HCT116 (cell line): Measurements from ENCODE around the gene DPP6. TPM values are rescaled to one million over a fixed set of nuclear protein-coding genes. Genes with fewer than 3 reads are reported as not detected.

Source experiments
- ATAC-seq: fragments of 200-7000 bp; cut with Tn5 transposase; 2 replicates; pipeline ENCODE4 v1.9.1; 2020; ENCODE audit warnings: mild to moderate bottlenecking, moderate library complexity
- BruUV-seq: library from RNA; stranded (reverse); fragments of 400-500 nt; replicated peaks from 2 replicates; lab custom pipeline; 2021; lab: Mats Ljungman, UMichigan
- CTCF ChIA-PET: fragments of 300-600 bp; sonication (Branson Sonifier 250); formaldehyde crosslinking; loops from one replicate; lab custom pipeline; 2021; ENCODE audit warnings: antibody characterized with exemption; lab: Charles Lee
- POLR2A ChIA-PET: fragments of 300-600, 350-600 bp; sonication (Branson Sonifier 250); formaldehyde crosslinking; loops from one replicate; lab custom pipeline; 2021; ENCODE audit warnings: antibody characterized with exemption; lab: Charles Lee
- RAD21 ChIA-PET, 2 experiments: fragments of 300-600 bp; sonication (Branson Sonifier 250); formaldehyde crosslinking; loops; one replicate each; lab custom pipeline; 2023; ENCODE audit warnings: low total read pairs in 2 of 2; ENCODE audit not compliant: uncharacterized antibody in 2 of 2, unreplicated experiment in 2 of 2, low non-redundant PET in 1 of 2; lab: Charles Lee
- DNase-seq: peaks from one replicate; pipeline ENCODE4 v3.0.0-alpha.2; 2010; ENCODE audit warnings: low read depth, low spot score
- H2AFZ ChIP-seq: fragments of 200-600 bp; shearing (Covaris generic), sonication (generic); 2 replicates; pipeline ENCODE4 v1.6.1; 2017; ENCODE audit warnings: low read depth, mixed run types, mixed read lengths, antibody characterized with exemption, low read length; ENCODE audit not compliant: poor library complexity, severe bottlenecking
- H3K27ac ChIP-seq: 2 replicates; pipeline ENCODE4 v1.5.1; 2012; ENCODE audit warnings: low read depth, low read length
- H3K27me3 ChIP-seq: fragments of 200-600 bp; sonication (generic); 2 replicates; pipeline ENCODE4 v1.6.1; 2016; ENCODE audit warnings: mixed run types, low read length, mixed read lengths; ENCODE audit not compliant: insufficient read depth
- H3K36me3 ChIP-seq, 2 experiments: fragments of 200-500 bp in 1 of 2; fragments of 200-600 bp in 1 of 2; sonication (Bioruptor generic) in 1 of 2; sonication (generic) in 1 of 2; 2 replicates each; pipeline versions ENCODE4 v1.5.1 to v1.6.1; 2014 to 2016; ENCODE audit warnings: low read length in 2 of 2, inconsistent platforms in 1 of 2, mixed read lengths in 1 of 2, mixed run types in 1 of 2; ENCODE audit not compliant: insufficient read depth in 2 of 2, control insufficient read depth in 1 of 2
- H3K4me1 ChIP-seq, 2 experiments: fragments of 200-600 bp in 1 of 2; sonication (generic) in 1 of 2; 2 replicates each; pipeline versions ENCODE4 v1.5.1 to v1.6.1; 2012 to 2017; ENCODE audit warnings: low read length in 2 of 2, inconsistent platforms in 1 of 2, mild to moderate bottlenecking in 1 of 2, mixed read lengths in 1 of 2, mixed run types in 1 of 2, moderate library complexity in 1 of 2; ENCODE audit not compliant: insufficient read depth in 2 of 2, control insufficient read depth in 1 of 2
- H3K4me2 ChIP-seq: fragments of 200-600 bp; sonication (generic); 2 replicates; pipeline ENCODE4 v1.6.1; 2017; ENCODE audit warnings: mixed run types, low read length, mixed read lengths
- H3K4me3 ChIP-seq, 2 experiments: fragments of 200-600 bp in 1 of 2; sonication (generic) in 1 of 2; replicated peaks in 1 of 2; 2 replicates each; pipeline ENCODE4 v1.5.1; 2011 to 2016; ENCODE audit warnings: low read length in 2 of 2, control low read depth in 1 of 2, low read depth in 1 of 2, mild to moderate bottlenecking in 1 of 2, mixed read lengths in 1 of 2, mixed run types in 1 of 2
- H3K79me2 ChIP-seq: fragments of 200-600 bp; sonication (generic); 2 replicates; pipeline ENCODE4 v1.6.1; 2017; ENCODE audit warnings: mild to moderate bottlenecking, mixed run types, low read length, moderate library complexity, mixed read lengths; ENCODE audit not compliant: insufficient read depth
- H3K9ac ChIP-seq: fragments of 200-600 bp; sonication (generic); 2 replicates; pipeline ENCODE4 v1.6.1; 2016; ENCODE audit warnings: low read length, mixed read lengths
- H3K9me2 ChIP-seq: fragments of 200-600 bp; sonication (generic), shearing (Covaris generic); 2 replicates; pipeline ENCODE4 v1.6.1; 2017; ENCODE audit warnings: mixed run types, mild to moderate bottlenecking, moderate library complexity; ENCODE audit not compliant: insufficient read depth
- H3K9me3 ChIP-seq, 2 experiments: fragments of 200-500 bp in 1 of 2; fragments of 200-600 bp in 1 of 2; sonication (Bioruptor generic) in 1 of 2; sonication (generic) in 1 of 2; 2 replicates each; pipeline ENCODE4 v1.6.1; 2014 to 2017; ENCODE audit warnings: low read length in 2 of 2, mixed read lengths in 2 of 2, inconsistent platforms in 1 of 2, low read depth in 1 of 2, mild to moderate bottlenecking in 1 of 2, mixed run types in 1 of 2, moderate library complexity in 1 of 2; ENCODE audit not compliant: control insufficient read depth in 1 of 2, insufficient read depth in 1 of 2
- H4K20me1 ChIP-seq: fragments of 200-600 bp; sonication (generic), shearing (Covaris generic); 2 replicates; pipeline ENCODE4 v1.6.1; 2017; ENCODE audit warnings: mixed run types, mild to moderate bottlenecking, moderate library complexity; ENCODE audit not compliant: insufficient read depth
- ATF3 ChIP-seq: IDR thresholded peaks from 2 replicates; pipeline ENCODE4 v1.6.1; 2012
- CTCF ChIP-seq, 3 experiments: fragments of 200-600 bp in 1 of 3; sonication (generic) in 1 of 3; IDR thresholded peaks in 2 of 3; conservative IDR thresholded peaks in 1 of 3; 2 replicates each; pipeline ENCODE4 v1.5.1; 2012 to 2017; ENCODE audit warnings: low read depth in 2 of 3, low read length in 2 of 3, antibody characterized with exemption in 1 of 3, borderline replicate concordance in 1 of 3, control low read depth in 1 of 3, mild to moderate bottlenecking in 1 of 3, mixed read lengths in 1 of 3, mixed run types in 1 of 3, moderate library complexity in 1 of 3; ENCODE audit not compliant: insufficient read depth in 1 of 3
- ELF1 ChIP-seq: IDR thresholded peaks from 2 replicates; pipeline ENCODE4 v1.6.1; 2012; ENCODE audit warnings: low read depth, borderline replicate concordance
- FOSL1 ChIP-seq: IDR thresholded peaks from 2 replicates; pipeline ENCODE4 v1.6.1; 2012; ENCODE audit warnings: low read depth
- JUND ChIP-seq: IDR thresholded peaks from 2 replicates; pipeline ENCODE4 v1.6.1; 2012
- POLR2A ChIP-seq: IDR thresholded peaks from 2 replicates; pipeline ENCODE4 v1.7.0; 2011; ENCODE audit warnings: borderline replicate concordance; ENCODE audit not compliant: insufficient read depth, insufficient read length; ENCODE audit errors: extremely low read depth
- SP1 ChIP-seq: IDR thresholded peaks from 2 replicates; pipeline ENCODE4 v1.6.1; 2012; ENCODE audit warnings: low read depth
- SRF ChIP-seq: IDR thresholded peaks from 2 replicates; pipeline ENCODE4 v1.6.1; 2012; ENCODE audit warnings: low read depth
- ZBTB33 ChIP-seq: IDR thresholded peaks from 2 replicates; pipeline ENCODE4 v1.6.1; 2011; ENCODE audit warnings: mild to moderate bottlenecking, low read length, moderate library complexity; ENCODE audit not compliant: insufficient replicate concordance; ENCODE audit errors: extremely low read depth
- ZFX ChIP-seq: fragments of 450-650 bp; IDR thresholded peaks from 2 replicates; pipeline ENCODE4 v1.6.1; 2017
- intact Hi-C: fragments of 100-400 bp; cut with micrococcal nuclease; formaldehyde crosslinking; loops from 2 replicates; pipeline ENCODE4 v1.10.0; 2022
- total RNA-seq: library from RNA; stranded (reverse); gene quantifications from one replicate; pipeline ENCODE4 v1.2.1, GENCODE V29; 2021; ENCODE audit not compliant: unreplicated experiment

DPP6 gene
- total RNA-seq, 1 experiment from 2014 or later, result not detected

- no TSS peak for BruUV-seq
- Histone ChIP-seq H3K4me3 (no peak overlapping the region), H3K9me2 (no peaks in the 10 kb centered on the region), H3K9ac (no peak overlapping the region), H3K4me1 (no peaks in the 10 kb centered on the region), H4K20me1 (no peaks in the 10 kb centered on the region), H2AFZ (no peak overlapping the region), H3K27me3 (no peaks in the 10 kb centered on the region), H3K9me3 (peaks cover 5 to 21% of the 10 kb centered on the region in 2 experiments; a peak in 2 of 4 replicates), H3K79me2 (no peaks in the 10 kb centered on the region), H3K4me2 (no peak overlapping the region), H3K36me3 (no peaks in the 10 kb centered on the region), H3K27ac (no peak overlapping the region)
- DNase-seq (no peak), ATAC-seq (no peak)
- ChIA-PET POLR2A (no interaction called here), RAD21 (no interaction called here), CTCF (no interaction called here)
- TF ChIP-seq FOSL1, result no peak
- no peak for TF ChIP-seq CTCF (IDR thresholded peaks at IDR 0.05 in 2 of 3, conservative IDR thresholded peaks at IDR 0.05 in 1 of 3; ENCODE audit: borderline replicate concordance in 1 of 3, insufficient read depth in 1 of 3, low read depth in 2 of 3, low read length in 2 of 3)
- no peak for TF ChIP-seq ZFX
- TF ChIP-seq ZBTB33, result no peak
- no peak for TF ChIP-seq JUND
- TF ChIP-seq ATF3, result no peak
- TF ChIP-seq POLR2A, result no peak
- no peak for TF ChIP-seq SP1
- TF ChIP-seq SRF, result no peak
- TF ChIP-seq ELF1, result no peak
- intact Hi-C loops, result no loop called here
Observed at GRCh38 chr7:154252046-154252445, 199.8 kb downstream of the DPP6 start.
